Fibroblast of skin of back (primary cell): ENCODE data around the gene GAPDHS.

Experiments
- DNase-seq: peaks from one replicate; pipeline ENCODE4 v3.0.0-alpha.2; 2013

GAPDHS gene

GRCh38 chr19:35511337-35511736 is 21.9 kb upstream of the GAPDHS start:
- no peak for DNase-seq

- no peak for DNase-seq
Measured at GRCh38 chr19:35512831-35513627, 20.2 kb upstream of the GAPDHS start.

- peak; percentile 32 for DNase-seq
Measured at GRCh38 chr19:35513628-35514281, 19.5 kb upstream of the GAPDHS start, which contains the start of gene DMKN. Gene DMKN, minus strand, starts transcription at chr19:35513649. Its CDS starts 174 bp downstream, at chr19:35513475.

GRCh38 chr19:35514282-35514809 is 18.9 kb upstream of the GAPDHS start:
- DNase-seq = no peak

- DNase-seq = no peak
Measured at GRCh38 chr19:35516310-35516709, 16.9 kb upstream of the GAPDHS start.

GRCh38 chr19:35517342-35517741 is 15.9 kb upstream of the GAPDHS start:
- DNase-seq = no peak

GRCh38 chr19:35518313-35518712 is 14.9 kb upstream of the GAPDHS start:
- DNase-seq = peak; percentile 98

GRCh38 chr19:35519291-35519690 is 14.0 kb upstream of the GAPDHS start:
- peak; percentile 30 for DNase-seq

- DNase-seq = peak; percentile 33
Measured at GRCh38 chr19:35521124-35521743, 12.0 kb upstream of the GAPDHS start.

GRCh38 chr19:35522745-35523327 is 10.4 kb upstream of the GAPDHS start:
- no peak for DNase-seq

- DNase-seq = no peak
Measured at GRCh38 chr19:35524181-35524837, 8.9 kb upstream of the GAPDHS start.

GRCh38 chr19:35525873-35526272 is 7.4 kb upstream of the GAPDHS start:
- DNase-seq = no peak

GRCh38 chr19:35528218-35529038 is 4.8 kb upstream of the GAPDHS start, which contains the start of gene SBSN:
Gene SBSN, minus strand, starts transcription at chr19:35528311. Its CDS starts 30 bp downstream, at chr19:35528281.
- DNase-seq = peak; percentile 69

GRCh38 chr19:35529241-35530218 is 3.7 kb upstream of the GAPDHS start:
- no peak for DNase-seq

GRCh38 chr19:35531291-35531690 is 2.0 kb upstream of the GAPDHS start:
- no peak for DNase-seq

GRCh38 chr19:35533822-35534392 is 651 bp downstream of the GAPDHS start:
- DNase-seq = no peak

GRCh38 chr19:35534803-35535480 is 1.7 kb downstream of the GAPDHS start:
- DNase-seq = no peak

- no peak for DNase-seq
Measured at GRCh38 chr19:35539314-35539713, 6.1 kb downstream of the GAPDHS start.

GRCh38 chr19:35539850-35540249 is 6.6 kb downstream of the GAPDHS start:
- DNase-seq = no peak
